Colonic mucosa (tissue), 4 donors: ENCODE results near the gene CCDC88C. TPM values are rescaled to one million over a fixed set of nuclear protein-coding genes. Genes with fewer than 3 reads are reported as not detected.

Experiments
- DNase-seq: peaks from one replicate; pipeline ENCODE4 v3.0.0-alpha.2; 2020
- H3K27ac ChIP-seq: fragments of 200-600 bp; one replicate; pipeline ENCODE4 v1.8.0; 2021
- H3K27me3 ChIP-seq: fragments of 200-600 bp; one replicate; pipeline ENCODE4 v1.8.0; 2021
- H3K36me3 ChIP-seq: fragments of 200-600 bp; one replicate; pipeline ENCODE4 v1.8.0; 2021
- H3K4me1 ChIP-seq: fragments of 200-600 bp; one replicate; pipeline ENCODE4 v1.8.0; 2021; ENCODE audit warnings: mild to moderate bottlenecking
- H3K4me3 ChIP-seq: fragments of 200-600 bp; one replicate; pipeline ENCODE4 v1.8.0; 2021
- H3K9ac ChIP-seq, 2 donors: one replicate each; pipeline ENCODE4 v1.7.0; 2013; ENCODE audit warnings: control low read depth in 2 of 2, low read depth in 2 of 2, low read length in 2 of 2
- H3K9me3 ChIP-seq: fragments of 200-600 bp; one replicate; pipeline ENCODE4 v1.8.0; 2021
- intact Hi-C: fragments of 100-400 bp; cut with DNase I; formaldehyde crosslinking; loops from one replicate; pipeline ENCODE4 v1.14.1; 2022
- total RNA-seq, 2 donors: library from RNA; stranded (reverse); fragmentation: NEBNext Ultra II Directional in 1 of 2; extraction: Animal tissue kit (Norgen Biotek cat#: 25700) in 1 of 2; gene quantifications; one replicate each; pipeline ENCODE4 v1.2.1, GENCODE V29; 2021
- TF ChIP-seq, protein P1 (sequence below): fragments of 200-600 bp; IDR thresholded peaks from one replicate; pipeline ENCODE4 v1.8.0; 2022; ENCODE audit warnings: antibody characterized with exemption, mild to moderate bottlenecking
- donor health status: healthy.
- donor health status: DM: no; HTN: no; CAD: no.
- donor health status: DM: no; HTN: no; CAD: no.

The CCDC88C gene
- total RNA-seq, 2 donors from 2014 or later: 45.6 to 48.0 TPM

DNA sequence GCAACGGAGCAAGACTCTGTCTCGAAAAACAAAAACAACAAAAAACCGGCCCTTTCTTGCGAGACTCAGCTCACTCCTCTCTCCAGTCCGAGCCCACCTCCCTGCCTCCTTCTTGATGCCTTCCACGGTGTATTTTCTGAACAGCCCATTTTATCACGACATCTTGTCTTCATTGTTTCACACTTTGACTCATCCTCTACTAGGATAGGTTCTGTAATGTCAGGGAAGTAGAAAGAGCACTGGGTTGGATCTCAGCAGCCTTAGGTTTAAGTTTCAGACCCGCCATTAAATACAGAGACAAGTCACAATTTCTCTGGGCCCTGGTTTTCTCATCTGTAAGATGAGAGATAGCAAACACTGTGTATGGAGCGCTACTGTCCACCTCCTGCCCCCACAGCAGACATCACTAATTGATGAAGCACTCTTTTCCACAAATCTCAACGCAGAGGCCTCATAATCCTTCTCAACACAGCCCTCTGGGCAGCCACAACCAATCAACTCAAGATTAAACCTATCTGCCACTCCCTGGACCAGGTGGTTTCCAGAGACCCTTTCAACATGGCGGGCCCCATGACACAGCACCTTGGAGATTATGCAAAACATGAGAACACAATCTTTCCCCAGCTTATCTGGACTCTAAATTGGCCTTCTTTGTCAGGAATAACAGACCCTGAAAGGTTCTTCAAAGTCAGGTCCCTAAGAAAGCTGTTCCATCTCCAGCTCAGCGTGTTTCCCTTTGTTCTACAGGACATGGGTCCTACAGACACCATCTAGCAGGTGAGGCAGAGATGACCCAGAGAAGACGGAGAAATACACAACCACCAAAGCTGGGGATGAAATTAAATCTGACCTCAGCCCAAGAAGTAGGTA is 35.6 kb downstream of the CCDC88C start:
- H3K27ac ChIP-seq: no peak overlapping the region
- no peaks in the 10 kb centered on the region for H3K27me3 ChIP-seq
- intact Hi-C loops: no loop called here
- TF ChIP-seq, protein P1, sequence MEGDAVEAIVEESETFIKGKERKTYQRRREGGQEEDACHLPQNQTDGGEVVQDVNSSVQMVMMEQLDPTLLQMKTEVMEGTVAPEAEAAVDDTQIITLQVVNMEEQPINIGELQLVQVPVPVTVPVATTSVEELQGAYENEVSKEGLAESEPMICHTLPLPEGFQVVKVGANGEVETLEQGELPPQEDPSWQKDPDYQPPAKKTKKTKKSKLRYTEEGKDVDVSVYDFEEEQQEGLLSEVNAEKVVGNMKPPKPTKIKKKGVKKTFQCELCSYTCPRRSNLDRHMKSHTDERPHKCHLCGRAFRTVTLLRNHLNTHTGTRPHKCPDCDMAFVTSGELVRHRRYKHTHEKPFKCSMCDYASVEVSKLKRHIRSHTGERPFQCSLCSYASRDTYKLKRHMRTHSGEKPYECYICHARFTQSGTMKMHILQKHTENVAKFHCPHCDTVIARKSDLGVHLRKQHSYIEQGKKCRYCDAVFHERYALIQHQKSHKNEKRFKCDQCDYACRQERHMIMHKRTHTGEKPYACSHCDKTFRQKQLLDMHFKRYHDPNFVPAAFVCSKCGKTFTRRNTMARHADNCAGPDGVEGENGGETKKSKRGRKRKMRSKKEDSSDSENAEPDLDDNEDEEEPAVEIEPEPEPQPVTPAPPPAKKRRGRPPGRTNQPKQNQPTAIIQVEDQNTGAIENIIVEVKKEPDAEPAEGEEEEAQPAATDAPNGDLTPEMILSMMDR: no peak
- H3K9me3 ChIP-seq: no peaks in the 10 kb centered on the region
- DNase-seq: no peak
- no peak overlapping the region for H3K9ac ChIP-seq
- H3K4me1 ChIP-seq: peaks cover 17% of the 10 kb centered on the region
- H3K4me3 ChIP-seq: no peak overlapping the region
- H3K36me3 ChIP-seq: no peaks in the 10 kb centered on the region

DNA sequence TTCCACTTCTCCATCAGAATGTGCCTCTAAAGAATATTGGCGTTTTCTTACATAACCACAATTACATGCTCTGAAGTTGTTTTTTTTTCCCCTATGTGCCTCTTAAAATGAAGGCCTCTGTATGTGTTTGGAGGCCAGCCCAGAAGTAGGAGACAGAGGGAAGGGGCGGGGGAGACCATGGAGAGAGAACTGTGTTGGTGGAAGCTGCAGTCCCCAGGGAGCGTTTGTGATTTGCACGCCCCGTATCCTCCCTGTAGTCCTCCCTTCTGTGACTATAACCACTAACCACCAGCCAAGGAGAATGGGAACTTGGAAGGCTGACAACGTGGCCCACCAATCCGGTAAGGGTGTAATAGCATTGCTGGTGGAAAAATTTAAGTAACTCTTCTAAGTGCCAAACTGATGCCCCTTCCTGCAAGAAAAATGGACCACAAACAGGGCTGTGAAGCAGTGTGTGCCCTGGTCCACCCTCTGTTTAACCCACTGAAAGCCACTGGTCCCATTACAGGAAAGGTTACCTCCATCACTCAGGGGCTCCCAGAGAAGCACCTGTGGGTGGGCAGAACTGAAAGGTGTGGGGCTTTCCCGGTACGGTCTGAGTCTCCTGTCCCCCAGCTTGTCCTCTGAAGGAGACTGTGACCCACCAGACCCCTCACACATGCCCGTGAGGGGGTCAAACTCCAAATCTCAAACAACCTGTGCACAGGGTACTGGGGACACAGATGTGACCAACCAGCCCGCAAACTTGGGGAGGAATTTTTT is 36.8 kb downstream of the CCDC88C start:
- Histone ChIP-seq H3K27ac (no peak overlapping the region), H3K9me3 (no peaks in the 10 kb centered on the region), H3K4me3 (no peak overlapping the region), H3K27me3 (no peaks in the 10 kb centered on the region), H3K4me1 (peaks cover 17% of the 10 kb centered on the region), H3K36me3 (no peaks in the 10 kb centered on the region), H3K9ac (peak overlapping the region in 1 of 2 donors; percentile 8)
- DNase-seq: no peak
- intact Hi-C loops: no loop called here
- TF ChIP-seq, protein P1: no peak

DNA sequence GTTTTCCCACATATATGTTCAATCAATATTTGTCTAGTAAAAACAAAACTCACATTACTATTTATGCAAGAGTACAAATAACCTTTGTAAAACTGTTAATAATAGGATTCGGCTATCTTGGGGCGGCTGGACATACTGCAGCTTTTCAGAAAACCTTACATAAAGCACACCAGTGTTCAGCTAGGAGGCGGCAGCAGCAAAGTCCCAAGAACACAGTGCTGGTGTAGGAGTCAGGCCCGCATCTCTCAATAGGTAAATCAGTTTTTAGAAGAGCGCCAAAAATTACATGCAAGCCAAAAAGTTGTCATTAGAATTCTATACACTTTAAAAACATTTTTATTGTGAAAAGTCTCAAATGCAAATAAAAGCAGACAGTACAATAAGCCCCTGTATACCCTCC is 37.5 kb downstream of the CCDC88C start:
- H3K27ac ChIP-seq: no peak overlapping the region
- no peaks in the 10 kb centered on the region for H3K9me3 ChIP-seq
- no peak for DNase-seq
- no peak overlapping the region for H3K9ac ChIP-seq
- intact Hi-C loops: no loop called here
- H3K4me3 ChIP-seq: no peak overlapping the region
- TF ChIP-seq, protein P1: no peak
- no peaks in the 10 kb centered on the region for H3K27me3 ChIP-seq
- peaks cover 17% of the 10 kb centered on the region for H3K4me1 ChIP-seq
- H3K36me3 ChIP-seq: no peaks in the 10 kb centered on the region

DNA sequence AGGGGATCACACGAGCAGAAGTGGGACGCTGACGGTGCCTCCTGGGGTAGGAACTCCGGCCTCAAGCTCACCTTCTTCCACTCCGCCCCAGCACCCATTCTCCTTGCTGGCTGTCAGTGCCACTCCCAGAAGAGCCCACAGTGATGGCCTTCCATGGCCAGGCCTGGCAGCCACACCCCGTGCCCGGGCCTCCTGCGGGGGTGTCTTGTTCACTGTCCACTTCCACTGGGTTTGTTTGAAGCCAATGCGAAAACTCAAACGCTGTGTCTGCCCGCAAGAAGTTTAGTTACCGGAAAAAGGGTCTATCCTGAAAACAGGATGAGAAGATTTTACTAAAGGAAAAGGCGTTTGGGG is 38.1 kb downstream of the CCDC88C start:
- Histone ChIP-seq H3K4me1 (peaks cover 17% of the 10 kb centered on the region), H3K9me3 (no peaks in the 10 kb centered on the region), H3K27me3 (no peaks in the 10 kb centered on the region), H3K4me3 (no peak overlapping the region), H3K36me3 (no peaks in the 10 kb centered on the region), H3K9ac (no peak overlapping the region), H3K27ac (no peak overlapping the region)
- TF ChIP-seq, protein P1: no peak
- DNase-seq: no peak
- intact Hi-C loops: no loop called here

DNA sequence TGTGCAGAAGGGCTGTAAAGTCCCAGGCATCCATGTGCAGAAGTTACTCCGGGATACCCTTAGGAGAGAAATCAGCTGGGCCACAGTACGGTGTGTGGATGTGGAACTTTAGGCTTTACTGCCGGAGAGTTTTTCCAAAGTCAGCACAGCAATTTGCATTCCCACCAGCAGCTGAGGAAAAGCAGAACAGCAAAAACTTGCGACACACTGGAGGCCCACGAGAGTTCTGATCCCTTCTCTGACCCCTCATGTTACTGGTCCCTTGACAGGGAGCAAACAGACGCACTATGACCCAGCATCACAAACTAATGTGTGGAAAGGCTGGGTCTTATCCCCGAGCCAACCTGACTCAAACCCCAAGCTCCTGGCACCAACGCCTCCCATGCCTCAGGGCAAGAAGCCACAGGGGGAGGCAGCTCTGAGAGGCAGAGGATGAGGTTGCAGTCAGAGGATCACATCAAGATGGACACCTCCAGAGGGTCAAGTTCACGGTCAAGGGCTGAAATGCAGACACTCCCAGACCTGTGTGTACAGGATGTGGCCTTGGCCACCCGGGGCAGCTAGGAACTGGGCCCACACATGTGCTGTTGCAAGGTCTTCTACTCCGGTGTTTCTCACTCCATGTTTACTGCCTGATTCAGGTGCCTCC is 38.6 kb downstream of the CCDC88C start:
- no peaks in the 10 kb centered on the region for H3K27me3 ChIP-seq
- no peak overlapping the region for H3K9ac ChIP-seq
- H3K4me3 ChIP-seq: no peak overlapping the region
- DNase-seq: no peak
- no peaks in the 10 kb centered on the region for H3K36me3 ChIP-seq
- intact Hi-C loops: no loop called here
- TF ChIP-seq, protein P1: no peak
- H3K9me3 ChIP-seq: no peaks in the 10 kb centered on the region
- peaks cover 17% of the 10 kb centered on the region for H3K4me1 ChIP-seq
- H3K27ac ChIP-seq: peak overlapping the region; percentile 53
